Peyer's patch (tissue), 4 donors: Measurements from ENCODE around the gene AQP12A.

Experiments used
- POLR2A ChIP-seq, 2 donors: fragments of 450-650 bp; IDR thresholded peaks; one replicate each; pipeline ENCODE4 v1.5.1; 2017; ENCODE audit warnings: antibody characterized with exemption in 2 of 2, mild to moderate bottlenecking in 2 of 2, moderate library complexity in 2 of 2
- TF ChIP-seq, protein P1 (sequence below), 6 experiments: fragments of 450-650 bp in 4 of 6; fragments of 200-600 bp in 2 of 6; sonication (generic) in 1 of 6; IDR thresholded peaks; one replicate each; pipeline ENCODE4 v1.5.1; 2017 to 2019; ENCODE audit warnings: antibody characterized with exemption in 6 of 6, mild to moderate bottlenecking in 3 of 6, moderate library complexity in 1 of 6

DNA sequence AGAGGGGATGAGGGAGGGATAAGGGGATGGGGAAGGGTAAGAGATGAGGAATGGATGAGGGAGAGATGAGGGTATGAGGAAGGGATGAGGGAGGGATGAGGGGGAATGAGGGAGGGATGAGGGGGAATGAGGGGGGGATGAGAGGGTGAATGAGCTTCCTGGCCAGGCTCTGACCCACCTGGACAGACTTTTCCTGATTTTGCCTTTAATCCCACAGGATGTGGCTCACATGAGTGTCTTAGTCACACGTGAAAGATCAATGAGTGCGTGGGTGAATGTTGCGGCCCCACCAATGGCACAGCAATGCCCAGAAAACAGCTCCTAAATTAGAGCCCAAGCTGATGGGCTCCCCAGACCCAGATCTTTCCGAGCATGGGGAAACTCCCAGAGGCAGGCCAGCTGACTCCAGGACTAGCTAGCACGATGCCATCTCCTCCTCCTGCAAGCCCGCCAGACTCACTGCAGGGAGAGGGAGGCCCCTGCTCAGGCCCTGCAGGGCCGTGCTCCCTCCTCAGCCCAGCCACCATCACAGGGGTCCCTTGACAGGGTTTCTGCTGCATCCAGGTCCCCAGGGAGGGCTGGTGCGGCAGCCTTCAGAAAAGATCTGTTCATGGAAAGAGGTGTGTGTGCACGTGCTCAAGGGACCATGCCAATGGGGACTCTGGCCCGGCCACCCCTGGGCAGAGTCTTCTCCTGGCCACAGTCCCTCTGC is 41.4 kb downstream of the AQP12A start:
- no peak for TF ChIP-seq POLR2A (IDR thresholded peaks at IDR 0.05)
- TF ChIP-seq, protein P1, sequence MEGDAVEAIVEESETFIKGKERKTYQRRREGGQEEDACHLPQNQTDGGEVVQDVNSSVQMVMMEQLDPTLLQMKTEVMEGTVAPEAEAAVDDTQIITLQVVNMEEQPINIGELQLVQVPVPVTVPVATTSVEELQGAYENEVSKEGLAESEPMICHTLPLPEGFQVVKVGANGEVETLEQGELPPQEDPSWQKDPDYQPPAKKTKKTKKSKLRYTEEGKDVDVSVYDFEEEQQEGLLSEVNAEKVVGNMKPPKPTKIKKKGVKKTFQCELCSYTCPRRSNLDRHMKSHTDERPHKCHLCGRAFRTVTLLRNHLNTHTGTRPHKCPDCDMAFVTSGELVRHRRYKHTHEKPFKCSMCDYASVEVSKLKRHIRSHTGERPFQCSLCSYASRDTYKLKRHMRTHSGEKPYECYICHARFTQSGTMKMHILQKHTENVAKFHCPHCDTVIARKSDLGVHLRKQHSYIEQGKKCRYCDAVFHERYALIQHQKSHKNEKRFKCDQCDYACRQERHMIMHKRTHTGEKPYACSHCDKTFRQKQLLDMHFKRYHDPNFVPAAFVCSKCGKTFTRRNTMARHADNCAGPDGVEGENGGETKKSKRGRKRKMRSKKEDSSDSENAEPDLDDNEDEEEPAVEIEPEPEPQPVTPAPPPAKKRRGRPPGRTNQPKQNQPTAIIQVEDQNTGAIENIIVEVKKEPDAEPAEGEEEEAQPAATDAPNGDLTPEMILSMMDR (IDR thresholded peaks at IDR 0.05): no peak
